Right lobe of liver (tissue), 6 donors: Measurements from ENCODE around the gene DIDO1. TPM values are rescaled to one million over a fixed set of nuclear protein-coding genes. Genes with fewer than 3 reads are reported as not detected.

Experiments
- ATAC-seq, 4 donors: fragments of 200-7000 bp; cut with Tn5 transposase; one replicate each; pipeline ENCODE4 v1.9.1; 2020; ENCODE audit warnings: mild to moderate bottlenecking in 4 of 4, moderate library complexity in 4 of 4
- DNase-seq, 3 donors: peaks; one replicate each; pipeline ENCODE4 v3.0.0-alpha.2; 2020
- H3K27ac ChIP-seq, 3 donors: fragments of 200-600 bp; one replicate each; pipeline ENCODE4 v1.8.0; 2022
- H3K27me3 ChIP-seq, 2 donors: fragments of 200-600 bp; one replicate each; pipeline ENCODE4 v1.8.0; 2022
- H3K36me3 ChIP-seq, 4 donors: fragments of 200-600 bp; sonication (generic) in 1 of 4; one replicate each; pipeline versions ENCODE4 v1.5.1 to v1.8.0; 2017 to 2022; ENCODE audit warnings: control low read depth in 1 of 4
- H3K4me1 ChIP-seq, 4 donors: fragments of 200-600 bp; sonication (generic) in 1 of 4; one replicate each; pipeline versions ENCODE4 v1.5.1 to v1.8.0; 2017 to 2022; ENCODE audit warnings: control low read depth in 1 of 4
- H3K4me3 ChIP-seq, 3 donors: fragments of 200-600 bp; one replicate each; pipeline ENCODE4 v1.8.0; 2022
- H3K9me3 ChIP-seq, 4 donors: fragments of 200-600 bp; sonication (generic) in 1 of 4; one replicate each; pipeline versions ENCODE4 v1.5.1 to v1.8.0; 2017 to 2022; ENCODE audit warnings: control low read depth in 1 of 4
- CTCF ChIP-seq, 4 donors: fragments of 200-600 bp in 3 of 4; fragments of 450-650 bp in 1 of 4; IDR thresholded peaks; one replicate each; pipeline versions ENCODE4 v1.5.1 to v1.8.0; 2016 to 2022; ENCODE audit warnings: antibody characterized with exemption in 4 of 4, mild to moderate bottlenecking in 2 of 4
- POLR2A ChIP-seq: fragments of 450-650 bp; IDR thresholded peaks from one replicate; pipeline ENCODE4 v1.6.1; 2017; ENCODE audit warnings: antibody characterized with exemption, mild to moderate bottlenecking
- WGBS: methylation state at CpG from one replicate; pipeline ENCODE4 v1.1.6; 2018; ENCODE audit warnings: low coverage, low lambda C conversion rate; ENCODE audit not compliant: insufficient coverage; ENCODE audit errors: missing lambda C conversion rate; 5-methylcytosine and 5-hydroxymethylcytosine counted together
- intact Hi-C, 2 donors: fragments of 100-400 bp; cut with DNase I; formaldehyde crosslinking; loops; one replicate each; pipeline versions ENCODE4 v1.11.2 to v1.14.1; 2022
- total RNA-seq, 6 experiments: library from RNA; depleted of rRNA in 2 of 6; stranded (reverse); fragments of >200 nt in 2 of 6; fragmentation: NEBNext Ultra II Directional in 3 of 6; extraction: Animal tissue kit (Norgen Biotek cat#: 25700) in 3 of 6; gene quantifications; one replicate each; pipeline versions ENCODE4 v1.1.0 to v1.2.4, GENCODE V29; 2016 to 2023
- donor health status: DM: no; HTN: yes; CAD: no.
- donor health status: DM: no; HTN: no; CAD: no.
- donor health status: DM: no; HTN: no; CAD: no.
- donor health status: DM: no; HTN: yes; CAD: no.
- donor health status: DM: no; HTN: yes; CAD: no.

DIDO1 gene
- total RNA-seq, 6 experiments from 2014 or later = 18.3 to 28.1 (median 21.1) TPM

GRCh38 chr20:62885896-62886708 is 40.2 kb downstream of the DIDO1 start:
- ATAC-seq = peak; percentile 3 to 61 (median 24)
- Histone ChIP-seq H3K4me3 (no peak overlapping the region), H3K36me3 (peaks cover 0 to 51% (median 19%) of the 10 kb centered on the region in 4 donors), H3K9me3 (no peaks in the 10 kb centered on the region), H3K27me3 (no peaks in the 10 kb centered on the region), H3K4me1 (peaks cover 0 to 21% (median 10%) of the 10 kb centered on the region in 4 donors), H3K27ac (no peak overlapping the region)
- intact Hi-C loops = no loop called here
- DNase-seq = peak in 1 of 3 donors; percentile 64
- TF ChIP-seq CTCF (IDR thresholded peaks at IDR 0.05) (no peak), POLR2A (no peak)
- WGBS = 69% methylated on average over 10 of the region's 23 CpGs

- no peak for ATAC-seq
- peaks cover 0 to 50% (median 13%) of the 10 kb centered on the region in 4 donors for H3K36me3 ChIP-seq
Observed at GRCh38 chr20:62885046-62885895, 41.0 kb downstream of the DIDO1 start.

GRCh38 chr20:62884556-62884955 is 41.7 kb downstream of the DIDO1 start:
- Histone ChIP-seq H3K27ac (no peak overlapping the region), H3K4me1 (peaks cover 0 to 21% (median 10%) of the 10 kb centered on the region in 4 donors), H3K4me3 (no peak overlapping the region), H3K9me3 (no peaks in the 10 kb centered on the region), H3K36me3 (peaks cover 0 to 42% (median 11%) of the 10 kb centered on the region in 4 donors), H3K27me3 (no peaks in the 10 kb centered on the region)
- ATAC-seq (no peak), DNase-seq (peak in 1 of 3 donors; percentile 29)
- WGBS = 85% methylated on average over 4 of the region's 8 CpGs
- TF ChIP-seq CTCF (IDR thresholded peaks at IDR 0.05) (no peak), POLR2A (no peak)
- intact Hi-C loops = no loop called here

More at GRCh38 chr20:62885046-62885895, 41.0 kb downstream of the DIDO1 start:
- H3K27ac ChIP-seq = no peak overlapping the region
- 76% methylated on average over 10 of the region's 20 CpGs for WGBS
- H3K4me3 ChIP-seq = no peak overlapping the region
- peak in 1 of 3 donors; percentile 15 for DNase-seq
- H3K27me3 ChIP-seq = no peaks in the 10 kb centered on the region
- TF ChIP-seq CTCF (IDR thresholded peaks at IDR 0.05) (no peak), POLR2A (no peak)
- intact Hi-C loops = no loop called here
- H3K9me3 ChIP-seq = no peaks in the 10 kb centered on the region
- H3K4me1 ChIP-seq = peaks cover 0 to 21% (median 10%) of the 10 kb centered on the region in 4 donors

GRCh38 chr20:62882426-62882825 is 43.9 kb downstream of the DIDO1 start:
- ATAC-seq = no peak
- Histone ChIP-seq H3K4me1 (peaks cover 0 to 14% (median 4%) of the 10 kb centered on the region in 4 donors), H3K27me3 (no peaks in the 10 kb centered on the region), H3K27ac (no peak overlapping the region), H3K36me3 (peaks cover 0 to 23% (median 4%) of the 10 kb centered on the region in 4 donors), H3K9me3 (no peaks in the 10 kb centered on the region), H3K4me3 (no peak overlapping the region)
- peak in 1 of 3 donors; percentile 15 for DNase-seq
- TF ChIP-seq CTCF (IDR thresholded peaks at IDR 0.05) = no peak
- no peak for TF ChIP-seq POLR2A
- intact Hi-C loops = no loop called here
- 90% methylated on average over 9 of the region's 15 CpGs for WGBS
